HS-5 (cell line): ENCODE data around the gene EDEM3.
A peak's percentile ranks its signal among the peaks of the same experiment; 100 is the strongest.
"Not testable (repeated sequence)": the region's sequence is repeated elsewhere in the genome, so short reads cannot be mapped to it uniquely, and the experiment has no call there.

Experiments
- DNase-seq: peaks from one replicate; pipeline ENCODE4 v3.0.0-alpha.2; 2012; ENCODE audit warnings: low read depth

The EDEM3 gene, protein sequence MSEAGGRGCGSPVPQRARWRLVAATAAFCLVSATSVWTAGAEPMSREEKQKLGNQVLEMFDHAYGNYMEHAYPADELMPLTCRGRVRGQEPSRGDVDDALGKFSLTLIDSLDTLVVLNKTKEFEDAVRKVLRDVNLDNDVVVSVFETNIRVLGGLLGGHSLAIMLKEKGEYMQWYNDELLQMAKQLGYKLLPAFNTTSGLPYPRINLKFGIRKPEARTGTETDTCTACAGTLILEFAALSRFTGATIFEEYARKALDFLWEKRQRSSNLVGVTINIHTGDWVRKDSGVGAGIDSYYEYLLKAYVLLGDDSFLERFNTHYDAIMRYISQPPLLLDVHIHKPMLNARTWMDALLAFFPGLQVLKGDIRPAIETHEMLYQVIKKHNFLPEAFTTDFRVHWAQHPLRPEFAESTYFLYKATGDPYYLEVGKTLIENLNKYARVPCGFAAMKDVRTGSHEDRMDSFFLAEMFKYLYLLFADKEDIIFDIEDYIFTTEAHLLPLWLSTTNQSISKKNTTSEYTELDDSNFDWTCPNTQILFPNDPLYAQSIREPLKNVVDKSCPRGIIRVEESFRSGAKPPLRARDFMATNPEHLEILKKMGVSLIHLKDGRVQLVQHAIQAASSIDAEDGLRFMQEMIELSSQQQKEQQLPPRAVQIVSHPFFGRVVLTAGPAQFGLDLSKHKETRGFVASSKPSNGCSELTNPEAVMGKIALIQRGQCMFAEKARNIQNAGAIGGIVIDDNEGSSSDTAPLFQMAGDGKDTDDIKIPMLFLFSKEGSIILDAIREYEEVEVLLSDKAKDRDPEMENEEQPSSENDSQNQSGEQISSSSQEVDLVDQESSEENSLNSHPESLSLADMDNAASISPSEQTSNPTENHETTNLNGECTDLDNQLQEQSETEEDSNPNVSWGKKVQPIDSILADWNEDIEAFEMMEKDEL

DNA sequence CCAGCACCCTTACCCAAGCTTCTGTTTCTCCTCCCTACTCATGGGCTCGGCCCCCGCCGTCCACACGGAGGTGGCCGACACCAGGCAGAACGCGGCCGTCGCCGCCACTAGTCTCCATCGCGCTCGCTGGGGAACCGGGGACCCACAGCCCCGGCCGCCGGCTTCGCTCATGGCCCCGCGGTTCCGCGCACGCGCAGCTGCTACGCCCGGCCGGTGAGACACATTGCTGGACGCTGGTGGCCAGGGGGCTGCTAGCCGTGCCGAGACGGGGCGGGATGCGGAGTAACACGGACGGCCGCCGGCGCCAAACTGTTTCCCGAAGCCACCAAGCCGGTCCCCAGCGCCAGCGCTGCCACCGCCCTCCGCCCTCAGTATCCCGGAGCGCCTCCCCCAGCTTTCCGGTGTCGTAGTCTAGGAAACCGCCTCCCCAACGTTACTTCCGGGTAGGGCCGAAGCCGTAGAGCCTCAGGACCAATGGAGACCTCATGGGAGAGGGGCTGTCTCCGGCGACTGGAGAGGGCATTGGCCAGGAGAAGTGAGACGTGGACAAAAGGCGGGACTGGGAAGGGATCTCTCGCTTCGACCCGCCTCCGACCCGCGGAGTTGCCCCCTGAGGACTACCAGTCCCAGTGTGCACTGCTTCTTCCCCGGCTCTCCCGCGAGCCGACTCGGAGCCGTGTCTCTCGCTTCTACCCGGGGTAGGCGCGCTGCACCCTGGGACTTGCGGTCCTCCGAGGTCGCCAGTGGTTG is at the start of gene EDEM3:
Gene EDEM3, minus strand, starts transcription at position 383 of the 750 bp plus-strand sequence. Its CDS starts 212 bp downstream, at position 171.
- DNase-seq, result peak; percentile 96

DNA sequence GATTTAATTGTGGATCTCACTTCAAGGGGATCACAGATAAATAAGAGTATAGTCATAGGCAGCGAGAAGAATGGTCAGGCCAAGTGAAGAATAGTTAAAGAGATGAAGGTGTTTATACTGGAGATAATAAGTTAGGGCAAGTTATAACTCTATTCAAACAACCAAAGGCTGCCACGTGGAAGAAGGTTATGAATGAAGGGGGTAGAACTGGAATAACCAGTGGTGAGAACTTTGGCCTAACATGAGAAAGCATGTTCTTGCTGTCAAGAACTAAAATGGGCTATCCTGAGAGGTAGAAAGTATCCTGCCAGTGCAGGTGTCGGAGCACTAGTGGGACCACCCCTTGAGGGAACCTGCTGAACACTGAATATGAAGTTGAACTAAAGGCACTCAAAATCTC is 49.6 kb upstream of the EDEM3 start:
- no peak for DNase-seq

DNA sequence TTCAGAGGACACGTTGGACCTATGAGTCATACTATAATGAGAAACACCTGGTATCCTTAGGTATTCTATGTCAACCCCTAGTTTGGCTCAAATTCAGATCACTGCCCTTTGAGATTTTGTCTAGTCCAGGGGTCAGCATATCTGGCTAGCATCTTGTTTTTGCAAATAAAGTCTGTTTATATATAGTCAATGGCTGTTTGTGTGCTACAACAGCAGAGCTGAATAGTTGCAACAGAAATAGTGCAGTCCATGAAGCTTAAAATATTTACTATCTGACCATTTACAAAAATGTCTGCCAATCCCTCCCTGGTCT is 48.5 kb upstream of the EDEM3 start:
- no peak for DNase-seq

DNA sequence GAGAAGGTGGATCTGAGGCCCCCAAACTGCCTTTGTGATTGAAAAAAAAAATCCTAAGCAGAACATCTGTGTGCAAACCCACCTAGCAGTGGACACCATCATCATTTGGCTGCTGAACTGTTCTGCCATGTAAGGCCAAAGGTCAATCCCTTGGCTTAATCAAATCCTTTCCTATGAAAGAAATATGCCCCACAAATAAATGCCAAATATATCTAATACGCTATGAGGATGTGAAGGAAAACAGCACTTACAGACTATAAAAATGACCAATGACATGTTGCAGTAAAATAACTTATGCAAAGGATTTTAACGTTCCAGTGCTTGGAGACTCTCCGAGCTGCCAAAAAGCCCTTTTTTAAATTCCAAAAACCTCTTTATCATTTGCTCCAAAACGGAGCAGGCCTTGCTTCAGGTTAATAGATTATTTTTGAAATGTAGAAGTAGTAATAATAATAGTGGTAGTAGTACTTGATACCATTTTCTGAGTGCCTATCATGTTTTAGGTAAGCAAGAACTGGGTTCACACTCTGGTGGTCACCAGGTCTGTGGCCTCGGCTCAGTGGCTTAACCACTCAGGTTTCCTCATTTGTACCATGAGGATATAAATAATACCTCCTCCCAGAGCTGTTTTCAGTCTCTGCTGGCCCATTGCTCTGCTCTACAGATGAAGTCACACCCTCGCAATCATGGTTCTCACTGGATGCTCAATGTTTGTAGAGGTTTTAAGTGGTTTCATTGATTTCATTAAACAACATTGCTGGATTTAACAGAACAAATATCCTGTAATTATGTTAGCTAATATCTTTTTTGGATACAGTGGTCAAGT is 47.9 kb upstream of the EDEM3 start:
- DNase-seq, result no peak

DNA sequence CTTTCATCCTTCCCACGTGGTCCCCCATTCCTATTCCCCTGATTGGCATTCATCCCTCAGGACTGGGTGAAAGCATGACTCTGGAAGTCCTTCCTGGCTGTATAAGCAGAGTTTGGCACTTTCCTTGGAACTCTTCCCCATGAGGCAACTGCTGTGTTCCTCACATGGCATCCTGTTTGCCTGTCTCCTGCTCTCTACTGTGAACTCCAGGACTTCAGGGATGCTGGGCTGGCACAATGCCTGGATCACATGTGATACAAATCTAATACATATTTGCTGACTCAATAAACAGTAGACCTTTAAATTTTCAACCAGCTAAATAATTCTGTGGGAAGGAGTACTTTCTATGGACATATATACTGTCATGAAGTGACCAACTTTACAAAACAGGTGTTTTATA is 46.8 kb upstream of the EDEM3 start:
- peak; percentile 65 for DNase-seq

DNA sequence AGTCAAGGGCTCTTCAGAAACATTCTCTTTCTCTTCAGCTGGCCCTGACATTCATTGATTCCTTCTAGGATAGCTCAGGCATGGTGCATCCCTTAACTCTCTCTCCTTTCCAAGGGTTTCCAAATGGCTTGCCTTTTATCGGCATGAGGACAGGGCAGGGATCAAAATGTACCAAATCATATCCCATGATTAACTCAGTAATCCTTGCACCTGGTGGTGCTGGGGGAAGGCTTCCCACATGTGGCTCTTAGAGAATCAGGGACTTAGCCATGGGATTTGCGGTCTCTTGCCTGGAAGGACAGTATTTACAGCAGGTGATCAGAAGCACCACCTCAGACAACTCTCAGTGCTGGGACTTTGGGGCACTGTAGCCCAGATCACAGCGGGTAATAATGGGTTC is 46.2 kb upstream of the EDEM3 start:
- DNase-seq, result no peak

DNA sequence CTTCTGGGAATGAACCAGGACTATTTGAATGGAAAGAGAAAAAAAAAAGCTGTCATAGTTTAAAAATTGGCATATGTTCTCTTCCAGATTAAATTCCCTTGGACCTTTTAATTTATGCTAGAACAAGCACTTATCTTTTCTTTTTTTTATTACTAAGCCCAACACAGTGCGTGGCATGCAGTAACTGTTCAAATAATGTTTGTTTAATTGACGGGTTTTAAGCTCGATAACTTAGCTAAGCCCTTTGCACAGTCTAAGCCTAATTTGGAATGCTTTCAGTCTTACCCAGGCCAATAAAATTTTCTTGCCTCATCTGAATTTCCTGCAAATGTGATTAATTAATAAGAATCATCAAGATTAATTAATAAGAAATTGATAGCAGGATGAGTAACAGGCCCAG is 39.3 kb upstream of the EDEM3 start:
- DNase-seq, result no peak

DNA sequence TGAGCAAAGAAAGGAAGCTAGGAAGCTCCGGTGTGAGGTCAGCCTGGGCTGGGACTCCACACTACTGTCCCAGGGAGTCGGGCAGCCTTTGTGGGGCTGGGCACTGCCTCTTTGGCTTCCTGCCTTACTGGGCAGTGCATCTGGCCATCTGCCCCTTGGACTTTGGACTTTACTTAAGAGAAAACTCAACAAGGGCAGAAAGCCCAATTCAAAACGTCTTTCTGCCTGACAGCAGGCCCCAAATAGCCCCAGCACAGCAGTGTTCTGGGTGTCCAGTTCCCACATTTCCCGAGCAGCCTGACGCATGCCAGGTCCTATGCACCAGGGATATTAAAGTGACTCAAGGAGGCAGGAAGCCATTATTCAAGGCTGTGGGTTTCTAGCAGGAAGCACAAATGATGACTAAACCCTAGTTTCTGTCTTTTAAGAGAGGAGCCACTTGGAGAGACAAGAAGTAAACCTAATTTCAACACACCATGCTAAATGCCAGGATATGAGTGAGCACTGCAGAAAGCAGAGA is 37.9 kb upstream of the EDEM3 start:
- DNase-seq, result peak; percentile 96

DNA sequence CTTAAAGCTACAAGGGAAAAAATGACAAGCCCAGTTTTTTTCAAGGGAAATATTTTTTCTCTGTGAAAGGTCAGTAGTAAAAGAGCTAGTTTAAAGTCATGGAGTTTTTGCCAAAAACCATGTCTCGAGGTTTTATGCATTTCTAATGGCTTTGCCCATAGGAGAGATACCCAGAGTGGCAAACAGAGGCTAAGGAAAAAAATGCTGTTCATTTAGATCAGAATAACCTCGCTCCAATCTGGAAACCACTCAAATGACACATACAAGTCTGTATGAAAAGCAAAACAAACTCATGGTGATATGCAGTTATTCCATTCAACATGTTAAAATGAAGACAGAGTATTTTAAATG is 36.9 kb upstream of the EDEM3 start:
- DNase-seq, result no peak

DNA sequence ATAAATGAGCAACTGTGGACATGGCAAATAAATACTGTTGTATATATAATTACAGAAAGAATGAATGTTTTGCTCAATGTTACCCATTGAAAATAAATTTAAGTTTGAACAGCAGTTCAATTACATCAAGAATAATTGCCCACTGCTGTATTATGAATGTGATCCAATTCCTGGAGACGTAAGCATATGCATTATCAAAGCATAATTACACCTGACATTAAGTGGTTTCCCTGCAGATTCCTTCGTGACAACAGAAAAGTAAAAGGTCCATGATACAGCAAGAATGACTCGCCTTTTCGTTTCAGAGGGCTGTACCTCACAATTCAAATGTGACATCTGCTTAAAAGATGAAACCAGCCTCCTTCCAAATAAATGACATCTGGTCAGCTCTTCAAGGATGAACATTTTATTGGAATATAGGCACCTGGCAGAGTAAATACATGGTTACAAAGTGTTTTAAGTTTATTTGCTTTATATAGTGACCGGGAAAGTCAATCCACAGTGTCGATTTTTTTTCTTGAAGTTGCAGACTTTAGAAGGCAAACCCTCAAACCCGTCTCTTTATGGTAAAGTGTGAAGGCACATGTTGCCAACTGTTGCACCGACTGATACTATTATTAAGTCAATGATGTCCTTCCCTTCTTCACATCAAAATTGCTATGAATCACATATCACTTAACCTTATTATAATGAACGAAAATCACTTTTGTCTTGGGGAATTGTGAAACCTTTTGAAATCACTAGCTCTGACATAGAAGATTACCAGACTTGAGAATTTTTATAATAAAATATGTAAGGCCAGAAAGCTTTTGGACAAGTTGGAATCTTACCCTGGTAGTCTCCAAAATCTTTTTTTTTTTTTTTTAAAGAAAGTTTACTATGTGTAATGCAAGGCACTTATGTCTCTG is 36.2 kb upstream of the EDEM3 start:
- DNase-seq, result no peak

DNA sequence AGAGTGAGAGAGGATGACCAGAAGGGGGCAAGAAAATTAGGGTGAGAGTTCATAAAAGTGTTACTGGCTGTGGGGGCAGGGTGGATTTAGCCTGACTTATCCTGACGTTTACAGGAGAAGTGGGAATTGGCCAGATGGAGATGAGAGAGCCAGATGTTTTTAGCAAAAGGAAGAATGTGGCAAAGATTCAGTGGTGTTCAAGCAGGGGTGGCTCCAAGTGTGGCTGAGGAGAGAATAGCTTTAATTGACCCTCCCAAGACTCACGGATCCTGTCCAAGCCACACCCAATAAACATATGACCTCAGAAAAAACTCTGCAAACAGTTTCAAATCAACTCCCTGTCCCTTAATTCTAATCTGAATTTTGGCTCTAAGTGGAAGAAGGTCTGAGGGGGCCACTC is 35.2 kb upstream of the EDEM3 start:
- DNase-seq, result no peak

DNA sequence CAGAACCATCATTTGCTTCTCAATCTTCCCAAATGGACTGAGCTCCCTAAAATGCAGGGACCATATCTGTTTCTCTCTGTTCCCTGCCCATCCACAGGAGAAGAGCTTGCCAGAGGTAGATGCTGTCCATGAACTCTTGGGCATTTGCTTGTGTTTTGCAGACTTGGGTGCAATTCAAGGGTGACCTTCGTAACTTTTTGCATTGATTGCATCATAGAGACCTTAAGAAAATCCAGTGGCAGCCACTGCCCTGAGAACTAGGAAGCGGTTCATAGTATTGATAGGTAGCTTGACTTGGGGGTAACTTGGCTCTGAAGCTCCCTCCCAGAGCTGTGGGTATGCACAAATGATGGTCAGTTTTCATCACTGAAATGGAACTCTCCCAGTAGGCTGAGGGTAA is 34.3 kb upstream of the EDEM3 start:
- DNase-seq, result no peak

DNA sequence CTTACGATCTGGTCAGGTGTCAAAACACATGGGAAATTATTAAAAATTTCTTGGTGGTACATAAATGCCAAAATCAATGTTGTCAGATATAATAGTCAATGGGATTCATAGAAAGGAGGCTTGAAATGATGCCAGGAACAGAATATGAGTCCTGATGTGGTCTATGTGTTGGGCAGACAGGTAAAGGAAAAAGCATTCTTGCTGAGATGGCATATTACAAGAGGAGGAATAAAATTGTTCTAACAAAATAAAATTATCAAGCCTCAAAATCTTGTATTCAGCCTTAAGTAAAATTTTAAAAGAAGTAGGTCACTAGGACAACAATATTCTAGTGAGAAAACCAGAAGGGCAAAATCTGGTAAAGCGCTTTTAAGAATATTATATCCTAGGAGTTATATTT is 30.9 kb upstream of the EDEM3 start:
- DNase-seq, result no peak

DNA sequence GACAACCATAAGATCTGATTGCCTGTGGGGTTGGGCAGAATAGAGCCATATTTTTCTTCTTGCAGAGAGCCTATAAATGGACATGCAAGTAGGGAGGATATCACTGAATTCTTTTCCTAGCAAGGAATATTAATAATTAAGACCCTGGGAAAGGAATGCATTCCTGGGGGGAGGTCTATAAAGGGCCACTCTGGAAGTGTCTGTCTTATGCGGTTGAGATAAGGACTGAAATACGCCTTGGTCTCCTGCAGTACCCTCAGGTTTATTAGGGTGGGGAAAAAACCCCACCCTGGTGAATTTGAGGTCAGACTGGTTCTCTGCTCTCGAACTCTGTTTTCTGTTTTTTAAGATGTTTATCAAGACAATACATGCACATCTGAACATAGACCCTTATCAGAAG is 29.1 kb upstream of the EDEM3 start:
- not testable (repeated sequence) for DNase-seq

DNA sequence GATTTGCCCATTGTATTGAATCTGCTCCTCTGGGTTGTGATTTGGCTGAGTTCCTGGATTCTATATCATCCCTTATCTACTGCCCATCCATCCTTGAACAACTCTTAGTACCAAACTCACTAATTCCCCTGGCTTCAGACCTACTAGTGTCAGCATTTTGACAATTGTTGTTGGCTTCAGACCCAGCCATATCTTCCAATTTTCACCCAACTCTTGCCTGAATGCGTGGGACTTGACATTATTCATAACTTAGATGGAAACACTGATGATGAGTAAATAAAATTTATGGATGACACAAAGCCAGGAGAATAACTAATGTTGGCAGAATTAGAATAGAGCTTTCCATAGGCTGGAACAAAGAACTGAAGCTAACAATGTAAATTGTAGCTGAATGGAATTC is 27.3 kb upstream of the EDEM3 start:
- no peak for DNase-seq

DNA sequence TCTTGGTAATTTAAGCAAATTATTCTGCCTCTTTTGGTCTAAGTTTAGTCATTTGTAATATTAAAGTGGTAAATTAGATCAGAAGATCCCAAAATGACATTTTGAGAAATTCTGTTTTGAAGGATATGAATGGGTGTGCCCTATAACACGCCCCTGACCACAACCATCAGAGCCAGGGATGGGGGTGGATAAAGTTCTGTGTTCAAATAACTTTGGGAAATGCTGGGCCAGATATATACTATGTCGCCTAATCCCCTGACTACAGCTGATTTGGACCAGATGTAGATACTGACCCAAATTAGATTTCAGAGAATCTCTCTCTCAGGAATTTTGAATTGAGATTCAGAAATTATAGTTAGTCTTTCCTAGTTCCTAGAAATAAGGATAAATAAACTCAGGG is 21.2 kb upstream of the EDEM3 start:
- no peak for DNase-seq

DNA sequence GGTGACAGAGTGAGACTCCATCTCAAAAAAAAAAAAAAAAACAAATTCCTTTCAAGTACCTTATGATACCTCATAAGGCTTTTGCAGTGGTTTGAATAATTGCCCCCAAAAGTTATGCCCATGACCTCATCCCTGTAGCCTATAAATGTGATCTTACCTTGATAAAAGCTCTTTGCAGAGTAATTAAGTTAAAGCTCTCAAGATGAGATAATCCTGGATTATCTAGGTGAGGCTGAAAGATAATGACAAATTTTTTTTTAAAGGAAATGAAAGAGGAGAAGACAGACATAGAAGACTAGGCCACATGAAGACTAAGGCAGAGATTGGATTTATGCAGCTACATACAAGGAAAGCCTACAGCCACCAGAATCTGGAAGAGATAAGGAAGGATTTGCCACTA is 20.7 kb upstream of the EDEM3 start:
- no peak for DNase-seq

DNA sequence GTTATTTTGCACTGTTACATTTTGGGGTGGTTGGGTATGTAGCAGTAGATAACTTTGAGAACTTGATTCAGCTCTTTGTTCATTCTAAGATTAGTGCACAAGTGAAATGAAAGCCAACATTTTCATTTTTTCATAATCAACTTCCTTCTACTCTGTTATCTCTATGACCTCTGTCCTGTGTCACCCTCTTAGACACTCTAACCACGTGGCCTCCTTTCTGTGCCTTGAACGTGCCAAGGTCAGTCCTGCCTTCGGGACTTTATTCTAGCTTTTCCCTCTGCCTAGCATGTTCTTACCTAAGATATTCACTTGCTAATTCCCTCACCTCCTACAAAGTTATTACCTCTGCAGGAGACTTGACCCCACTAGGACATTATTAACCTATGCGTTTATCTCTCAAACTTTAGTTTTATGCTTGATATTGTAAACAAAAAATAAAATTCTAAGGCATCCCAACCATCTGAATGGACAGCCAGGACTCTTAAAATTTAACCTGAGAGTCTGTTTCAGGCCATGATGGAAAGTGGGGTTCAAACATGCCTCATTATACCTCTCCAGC is 19.2 kb upstream of the EDEM3 start:
- no peak for DNase-seq

DNA sequence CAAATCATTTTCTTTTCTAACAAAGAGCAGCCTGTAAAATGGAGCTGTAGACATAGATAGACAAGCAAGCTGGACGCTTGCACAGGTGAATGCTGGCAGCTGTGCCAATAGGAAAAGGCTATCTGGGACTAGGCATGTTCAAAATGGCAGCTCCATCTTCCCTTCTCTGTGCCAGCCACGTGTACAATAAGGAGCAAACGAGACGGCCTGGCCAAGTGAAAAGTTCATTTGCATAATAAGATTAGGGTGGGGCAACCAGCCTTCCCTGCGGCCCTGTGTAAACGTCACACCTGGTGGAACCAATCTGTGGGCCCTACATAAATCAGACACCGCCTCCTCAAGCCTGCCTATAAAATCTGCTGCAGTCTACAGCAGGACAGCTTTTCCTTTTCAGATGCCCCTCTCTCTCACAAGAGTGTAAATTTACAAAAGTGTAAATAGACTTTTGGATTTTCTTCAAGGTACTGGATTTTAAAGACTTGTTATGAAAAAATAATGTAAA is 16.6 kb upstream of the EDEM3 start:
- DNase-seq, result no peak
